Right forelimb (tissue), 1 donor: ENCODE results near the gene HBM.
"Not testable (repeated sequence)": the region's sequence is repeated elsewhere in the genome, so short reads cannot be mapped to it uniquely, and the experiment has no call there.

Experiments
- DNase-seq: peaks from one replicate; pipeline ENCODE4 v3.0.0-alpha.2; 2018

The HBM gene

DNA sequence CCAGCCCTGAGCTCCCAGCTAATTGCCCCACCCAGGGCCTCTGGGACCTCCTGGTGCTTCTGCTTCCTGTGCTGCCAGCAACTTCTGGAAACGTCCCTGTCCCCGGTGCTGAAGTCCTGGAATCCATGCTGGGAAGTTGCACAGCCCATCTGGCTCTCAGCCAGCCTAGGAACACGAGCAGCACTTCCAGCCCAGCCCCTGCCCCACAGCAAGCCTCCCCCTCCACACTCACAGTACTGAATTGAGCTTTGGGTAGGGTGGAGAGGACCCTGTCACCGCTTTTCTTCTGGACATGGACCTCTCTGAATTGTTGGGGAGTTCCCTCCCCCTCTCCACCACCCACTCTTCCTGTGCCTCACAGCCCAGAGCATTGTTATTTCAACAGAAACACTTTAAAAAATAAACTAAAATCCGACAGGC, 4.3 kb downstream of the HBM start:
- DNase-seq = not testable (repeated sequence)

DNA sequence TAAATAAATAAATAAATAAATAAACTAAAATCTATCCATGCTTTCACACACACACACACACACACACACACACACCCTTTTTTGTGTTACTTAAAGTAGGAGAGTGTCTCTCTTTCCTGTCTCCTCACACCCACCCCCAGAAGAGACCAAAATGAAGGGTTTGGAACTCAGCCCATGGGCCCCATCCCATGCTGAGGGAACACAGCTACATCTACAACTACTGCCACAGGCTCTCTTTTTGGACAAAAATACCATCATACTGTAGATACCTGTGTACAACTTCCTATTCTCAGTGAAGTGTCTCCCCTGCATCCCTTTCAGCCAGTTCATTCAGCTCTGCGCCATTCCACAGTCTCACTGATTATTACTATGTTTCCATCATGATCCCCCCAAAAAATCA, 5.0 kb downstream of the HBM start:
- no peak for DNase-seq

DNA sequence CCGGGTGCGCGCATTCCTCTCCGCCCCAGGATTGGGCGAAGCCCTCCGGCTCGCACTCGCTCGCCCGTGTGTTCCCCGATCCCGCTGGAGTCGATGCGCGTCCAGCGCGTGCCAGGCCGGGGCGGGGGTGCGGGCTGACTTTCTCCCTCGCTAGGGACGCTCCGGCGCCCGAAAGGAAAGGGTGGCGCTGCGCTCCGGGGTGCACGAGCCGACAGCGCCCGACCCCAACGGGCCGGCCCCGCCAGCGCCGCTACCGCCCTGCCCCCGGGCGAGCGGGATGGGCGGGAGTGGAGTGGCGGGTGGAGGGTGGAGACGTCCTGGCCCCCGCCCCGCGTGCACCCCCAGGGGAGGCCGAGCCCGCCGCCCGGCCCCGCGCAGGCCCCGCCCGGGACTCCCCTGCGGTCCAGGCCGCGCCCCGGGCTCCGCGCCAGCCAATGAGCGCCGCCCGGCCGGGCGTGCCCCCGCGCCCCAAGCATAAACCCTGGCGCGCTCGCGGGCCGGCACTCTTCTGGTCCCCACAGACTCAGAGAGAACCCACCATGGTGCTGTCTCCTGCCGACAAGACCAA, 6.7 kb downstream of the HBM start, which contains the start of gene HBA2:
Gene HBA2 (plus strand): TSS at position 503 of the 568 bp plus-strand sequence. CDS start 37 bp downstream, at position 540.
- DNase-seq = not testable (repeated sequence)

DNA sequence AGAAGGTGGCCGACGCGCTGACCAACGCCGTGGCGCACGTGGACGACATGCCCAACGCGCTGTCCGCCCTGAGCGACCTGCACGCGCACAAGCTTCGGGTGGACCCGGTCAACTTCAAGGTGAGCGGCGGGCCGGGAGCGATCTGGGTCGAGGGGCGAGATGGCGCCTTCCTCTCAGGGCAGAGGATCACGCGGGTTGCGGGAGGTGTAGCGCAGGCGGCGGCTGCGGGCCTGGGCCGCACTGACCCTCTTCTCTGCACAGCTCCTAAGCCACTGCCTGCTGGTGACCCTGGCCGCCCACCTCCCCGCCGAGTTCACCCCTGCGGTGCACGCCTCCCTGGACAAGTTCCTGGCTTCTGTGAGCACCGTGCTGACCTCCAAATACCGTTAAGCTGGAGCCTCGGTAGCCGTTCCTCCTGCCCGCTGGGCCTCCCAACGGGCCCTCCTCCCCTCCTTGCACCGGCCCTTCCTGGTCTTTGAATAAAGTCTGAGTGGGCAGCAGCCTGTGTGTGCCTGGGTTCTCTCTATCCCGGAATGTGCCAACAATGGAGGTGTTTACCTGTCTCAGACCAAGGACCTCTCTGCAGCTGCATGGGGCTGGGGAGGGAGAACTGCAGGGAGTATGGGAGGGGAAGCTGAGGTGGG, 7.6 kb downstream of the HBM start:
- not testable (repeated sequence) for DNase-seq

DNA sequence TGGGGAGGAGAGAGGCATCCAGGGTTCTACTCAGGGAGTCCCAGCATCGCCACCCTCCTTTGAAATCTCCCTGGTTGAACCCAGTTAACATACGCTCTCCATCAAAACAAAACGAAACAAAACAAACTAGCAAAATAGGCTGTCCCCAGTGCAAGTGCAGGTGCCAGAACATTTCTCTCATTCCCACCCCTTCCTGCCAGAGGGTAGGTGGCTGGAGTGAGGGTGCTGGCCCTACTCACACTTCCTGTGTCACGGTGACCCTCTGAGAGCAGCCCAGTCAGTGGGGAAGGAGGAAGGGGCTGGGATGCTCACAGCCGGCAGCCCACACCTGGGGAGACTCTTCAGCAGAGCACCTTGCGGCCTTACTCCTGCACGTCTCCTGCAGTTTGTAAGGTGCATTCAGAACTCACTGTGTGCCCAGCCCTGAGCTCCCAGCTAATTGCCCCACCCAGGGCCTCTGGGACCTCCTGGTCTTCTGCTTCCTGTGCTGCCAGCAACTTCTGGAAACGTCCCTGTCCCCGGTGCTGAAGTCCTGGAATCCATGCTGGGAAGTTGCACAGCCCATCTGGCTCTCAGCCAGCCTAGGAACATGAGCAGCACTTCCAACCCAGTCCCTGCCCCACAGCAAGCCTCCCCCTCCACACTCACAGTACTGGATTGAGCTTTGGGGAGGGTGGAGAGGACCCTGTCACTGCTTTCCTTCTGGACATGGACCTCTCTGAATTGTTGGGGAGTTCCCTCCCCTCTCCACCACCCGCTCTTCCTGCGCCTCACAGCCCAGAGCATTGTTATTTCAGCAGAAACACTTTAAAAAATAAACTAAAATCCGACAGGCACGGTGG, 8.4 kb downstream of the HBM start:
- not testable (repeated sequence) for DNase-seq

DNA sequence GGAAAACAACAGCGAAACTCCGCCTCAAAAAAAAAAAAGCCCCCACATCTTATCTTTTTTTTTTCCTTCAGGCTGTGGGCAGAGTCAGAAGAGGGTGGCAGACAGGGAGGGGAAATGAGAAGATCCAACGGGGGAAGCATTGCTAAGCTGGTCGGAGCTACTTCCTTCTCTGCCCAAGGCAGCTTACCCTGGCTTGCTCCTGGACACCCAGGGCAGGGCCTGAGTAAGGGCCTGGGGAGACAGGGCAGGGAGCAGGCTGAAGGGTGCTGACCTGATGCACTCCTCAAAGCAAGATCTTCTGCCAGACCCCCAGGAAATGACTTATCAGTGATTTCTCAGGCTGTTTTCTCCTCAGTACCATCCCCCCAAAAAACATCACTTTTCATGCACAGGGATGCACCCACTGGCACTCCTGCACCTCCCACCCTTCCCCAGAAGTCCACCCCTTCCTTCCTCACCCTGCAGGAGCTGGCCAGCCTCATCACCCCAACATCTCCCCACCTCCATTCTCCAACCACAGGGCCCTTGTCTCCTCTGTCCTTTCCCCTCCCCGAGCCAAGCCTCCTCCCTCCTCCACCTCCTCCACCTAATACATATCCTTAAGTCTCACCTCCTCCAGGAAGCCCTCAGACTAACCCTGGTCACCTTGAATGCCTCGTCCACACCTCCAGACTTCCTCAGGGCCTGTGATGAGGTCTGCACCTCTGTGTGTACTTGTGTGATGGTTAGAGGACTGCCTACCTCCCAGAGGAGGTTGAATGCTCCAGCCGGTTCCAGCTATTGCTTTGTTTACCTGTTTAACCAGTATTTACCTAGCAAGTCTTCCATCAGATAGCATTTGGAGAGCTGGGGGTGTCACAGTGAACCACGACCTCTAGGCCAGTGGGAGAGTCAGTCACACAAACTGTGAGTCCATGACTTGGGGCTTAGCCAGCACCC, 9.5 kb downstream of the HBM start:
- no peak for DNase-seq

DNA sequence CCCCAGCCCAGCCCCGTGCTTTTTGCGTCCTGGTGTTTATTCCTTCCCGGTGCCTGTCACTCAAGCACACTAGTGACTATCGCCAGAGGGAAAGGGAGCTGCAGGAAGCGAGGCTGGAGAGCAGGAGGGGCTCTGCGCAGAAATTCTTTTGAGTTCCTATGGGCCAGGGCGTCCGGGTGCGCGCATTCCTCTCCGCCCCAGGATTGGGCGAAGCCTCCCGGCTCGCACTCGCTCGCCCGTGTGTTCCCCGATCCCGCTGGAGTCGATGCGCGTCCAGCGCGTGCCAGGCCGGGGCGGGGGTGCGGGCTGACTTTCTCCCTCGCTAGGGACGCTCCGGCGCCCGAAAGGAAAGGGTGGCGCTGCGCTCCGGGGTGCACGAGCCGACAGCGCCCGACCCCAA, 10.2 kb downstream of the HBM start:
- DNase-seq = not testable (repeated sequence)

DNA sequence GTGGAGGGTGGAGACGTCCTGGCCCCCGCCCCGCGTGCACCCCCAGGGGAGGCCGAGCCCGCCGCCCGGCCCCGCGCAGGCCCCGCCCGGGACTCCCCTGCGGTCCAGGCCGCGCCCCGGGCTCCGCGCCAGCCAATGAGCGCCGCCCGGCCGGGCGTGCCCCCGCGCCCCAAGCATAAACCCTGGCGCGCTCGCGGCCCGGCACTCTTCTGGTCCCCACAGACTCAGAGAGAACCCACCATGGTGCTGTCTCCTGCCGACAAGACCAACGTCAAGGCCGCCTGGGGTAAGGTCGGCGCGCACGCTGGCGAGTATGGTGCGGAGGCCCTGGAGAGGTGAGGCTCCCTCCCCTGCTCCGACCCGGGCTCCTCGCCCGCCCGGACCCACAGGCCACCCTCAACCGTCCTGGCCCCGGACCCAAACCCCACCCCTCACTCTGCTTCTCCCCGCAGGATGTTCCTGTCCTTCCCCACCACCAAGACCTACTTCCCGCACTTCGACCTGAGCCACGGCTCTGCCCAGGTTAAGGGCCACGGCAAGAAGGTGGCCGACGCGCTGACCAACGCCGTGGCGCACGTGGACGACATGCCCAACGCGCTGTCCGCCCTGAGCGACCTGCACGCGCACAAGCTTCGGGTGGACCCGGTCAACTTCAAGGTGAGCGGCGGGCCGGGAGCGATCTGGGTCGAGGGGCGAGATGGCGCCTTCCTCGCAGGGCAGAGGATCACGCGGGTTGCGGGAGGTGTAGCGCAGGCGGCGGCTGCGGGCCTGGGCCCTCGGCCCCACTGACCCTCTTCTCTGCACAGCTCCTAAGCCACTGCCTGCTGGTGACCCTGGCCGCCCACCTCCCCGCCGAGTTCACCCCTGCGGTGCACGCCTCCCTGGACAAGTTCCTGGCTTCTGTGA, 11.0 kb downstream of the HBM start, which contains the start of gene HBA1:
Gene HBA1 (plus strand): TSS at position 204 of the 906 bp plus-strand sequence. CDS start 37 bp downstream, at position 241.
- DNase-seq = not testable (repeated sequence)

DNA sequence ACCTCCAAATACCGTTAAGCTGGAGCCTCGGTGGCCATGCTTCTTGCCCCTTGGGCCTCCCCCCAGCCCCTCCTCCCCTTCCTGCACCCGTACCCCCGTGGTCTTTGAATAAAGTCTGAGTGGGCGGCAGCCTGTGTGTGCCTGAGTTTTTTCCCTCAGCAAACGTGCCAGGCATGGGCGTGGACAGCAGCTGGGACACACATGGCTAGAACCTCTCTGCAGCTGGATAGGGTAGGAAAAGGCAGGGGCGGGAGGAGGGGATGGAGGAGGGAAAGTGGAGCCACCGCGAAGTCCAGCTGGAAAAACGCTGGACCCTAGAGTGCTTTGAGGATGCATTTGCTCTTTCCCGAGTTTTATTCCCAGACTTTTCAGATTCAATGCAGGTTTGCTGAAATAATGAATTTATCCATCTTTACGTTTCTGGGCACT, 11.6 kb downstream of the HBM start:
- peak; percentile 74 for DNase-seq

DNA sequence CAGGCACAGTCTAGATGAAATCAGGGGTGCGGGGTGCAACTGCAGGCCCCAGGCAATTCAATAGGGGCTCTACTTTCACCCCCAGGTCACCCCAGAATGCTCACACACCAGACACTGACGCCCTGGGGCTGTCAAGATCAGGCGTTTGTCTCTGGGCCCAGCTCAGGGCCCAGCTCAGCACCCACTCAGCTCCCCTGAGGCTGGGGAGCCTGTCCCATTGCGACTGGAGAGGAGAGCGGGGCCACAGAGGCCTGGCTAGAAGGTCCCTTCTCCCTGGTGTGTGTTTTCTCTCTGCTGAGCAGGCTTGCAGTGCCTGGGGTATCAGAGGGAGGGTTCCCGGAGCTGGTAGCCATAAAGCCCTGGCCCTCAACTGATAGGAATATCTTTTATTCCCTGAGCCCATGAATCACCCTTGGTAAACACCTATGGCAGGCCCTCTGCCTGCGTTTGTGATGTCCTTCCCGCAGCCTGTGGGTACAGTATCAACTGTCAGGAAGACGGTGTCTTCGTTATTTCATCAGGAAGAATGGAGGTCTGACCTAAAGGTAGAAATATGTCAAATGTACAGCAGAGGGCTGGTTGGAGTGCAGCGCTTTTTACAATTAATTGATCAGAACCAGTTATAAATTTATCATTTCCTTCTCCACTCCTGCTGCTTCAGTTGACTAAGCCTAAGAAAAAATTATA, 12.3 kb downstream of the HBM start:
- no peak for DNase-seq

DNA sequence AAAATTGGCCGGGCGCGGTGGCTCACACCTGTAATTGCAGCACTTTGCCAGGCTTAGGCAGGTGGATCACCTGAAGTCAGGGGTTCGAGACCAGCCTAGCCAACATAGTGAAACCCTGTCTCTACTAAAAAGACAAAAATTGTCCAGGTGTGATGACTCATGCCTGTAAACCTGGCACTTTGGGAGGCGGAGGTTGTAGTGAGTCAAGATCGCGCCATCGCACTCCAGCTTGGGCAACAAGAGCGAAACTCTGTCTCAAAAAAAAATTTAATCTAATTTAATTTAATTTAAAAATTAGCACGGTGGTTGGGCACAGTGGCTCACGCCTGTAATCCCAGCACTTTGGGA, 12.9 kb downstream of the HBM start:
- no peak for DNase-seq

DNA sequence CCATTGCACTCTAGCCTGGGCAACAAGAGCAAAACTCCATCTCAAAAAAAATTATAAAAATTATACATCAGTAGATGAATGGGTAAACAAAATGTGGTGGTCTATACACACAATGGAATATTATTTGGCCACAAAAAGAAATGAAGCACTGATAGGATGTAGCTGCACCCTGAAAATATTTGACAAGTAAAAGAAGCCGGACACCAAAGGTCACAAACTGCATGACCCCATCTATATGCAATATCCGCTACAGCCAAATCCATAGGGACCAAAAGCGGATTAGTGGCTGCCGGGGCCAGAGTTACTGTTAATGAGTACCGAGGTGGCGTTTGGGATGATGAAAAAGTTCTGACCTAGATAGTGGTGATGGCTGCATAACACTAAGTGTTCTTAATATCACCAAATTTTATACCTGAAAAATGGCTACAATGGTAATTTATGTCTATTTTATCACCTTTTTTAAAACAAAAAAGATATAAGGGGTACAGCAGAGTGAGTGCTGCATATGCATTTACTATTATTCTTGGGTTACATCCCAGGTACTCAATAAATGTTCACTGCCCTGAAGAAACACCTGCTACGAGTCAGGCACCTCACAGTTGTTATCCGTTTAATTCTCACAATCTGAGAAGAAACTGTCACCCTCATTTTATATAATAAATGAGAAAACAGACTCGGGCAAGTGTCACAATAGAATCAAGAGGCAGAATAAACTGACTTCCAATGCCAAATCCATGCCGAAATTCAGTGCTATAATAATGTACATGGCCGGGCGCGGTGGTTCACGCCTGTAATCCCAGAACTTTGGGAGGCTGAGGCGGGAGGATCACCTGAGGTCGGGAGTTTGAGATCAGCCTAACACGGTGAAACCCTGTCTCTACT, 13.7 kb downstream of the HBM start:
- no peak for DNase-seq

DNA sequence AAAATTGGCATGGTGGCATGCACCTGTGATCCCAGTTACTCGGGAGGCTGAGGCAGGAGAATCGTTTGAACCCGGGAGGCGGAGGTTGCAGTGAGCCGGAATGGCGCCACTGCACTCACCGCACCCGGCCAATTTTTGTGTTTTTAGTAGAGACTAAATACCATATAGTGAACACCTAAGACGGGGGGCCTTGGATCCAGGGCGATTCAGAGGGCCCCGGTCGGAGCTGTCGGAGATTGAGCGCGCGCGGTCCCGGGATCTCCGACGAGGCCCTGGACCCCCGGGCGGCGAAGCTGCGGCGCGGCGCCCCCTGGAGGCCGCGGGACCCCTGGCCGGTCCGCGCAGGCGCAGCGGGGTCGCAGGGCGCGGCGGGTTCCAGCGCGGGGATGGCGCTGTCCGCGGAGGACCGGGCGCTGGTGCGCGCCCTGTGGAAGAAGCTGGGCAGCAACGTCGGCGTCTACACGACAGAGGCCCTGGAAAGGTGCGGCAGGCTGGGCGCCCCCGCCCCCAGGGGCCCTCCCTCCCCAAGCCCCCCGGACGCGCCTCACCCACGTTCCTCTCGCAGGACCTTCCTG, 14.4 kb downstream of the HBM start, which contains the start of gene HBQ1:
Gene HBQ1 (plus strand): TSS at position 359 of the 575 bp plus-strand sequence. CDS start 28 bp downstream, at position 387.
- DNase-seq = peak; percentile 63

DNA sequence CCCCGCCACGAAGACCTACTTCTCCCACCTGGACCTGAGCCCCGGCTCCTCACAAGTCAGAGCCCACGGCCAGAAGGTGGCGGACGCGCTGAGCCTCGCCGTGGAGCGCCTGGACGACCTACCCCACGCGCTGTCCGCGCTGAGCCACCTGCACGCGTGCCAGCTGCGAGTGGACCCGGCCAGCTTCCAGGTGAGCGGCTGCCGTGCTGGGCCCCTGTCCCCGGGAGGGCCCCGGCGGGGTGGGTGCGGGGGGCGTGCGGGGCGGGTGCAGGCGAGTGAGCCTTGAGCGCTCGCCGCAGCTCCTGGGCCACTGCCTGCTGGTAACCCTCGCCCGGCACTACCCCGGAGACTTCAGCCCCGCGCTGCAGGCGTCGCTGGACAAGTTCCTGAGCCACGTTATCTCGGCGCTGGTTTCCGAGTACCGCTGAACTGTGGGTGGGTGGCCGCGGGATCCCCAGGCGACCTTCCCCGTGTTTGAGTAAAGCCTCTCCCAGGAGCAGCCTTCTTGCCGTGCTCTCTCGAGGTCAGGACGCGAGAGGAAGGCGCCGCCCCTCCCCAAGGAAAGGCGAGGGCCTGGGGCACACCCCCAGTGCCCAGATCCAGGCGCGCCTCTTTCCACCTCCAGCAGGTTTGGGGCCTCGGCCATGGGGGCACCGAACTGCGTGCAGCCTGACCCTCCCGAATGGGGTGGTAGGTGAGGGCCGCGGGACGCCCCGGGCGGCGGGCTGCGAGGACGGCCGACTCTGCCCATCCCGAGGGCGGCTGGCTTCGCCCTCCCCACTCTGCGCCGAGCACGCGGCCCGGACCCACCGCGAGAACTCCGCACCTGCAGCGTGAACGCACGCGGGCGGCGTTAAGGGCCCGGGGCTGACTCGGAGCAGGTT, 15.1 kb downstream of the HBM start:
- DNase-seq = peak; percentile 64

DNA sequence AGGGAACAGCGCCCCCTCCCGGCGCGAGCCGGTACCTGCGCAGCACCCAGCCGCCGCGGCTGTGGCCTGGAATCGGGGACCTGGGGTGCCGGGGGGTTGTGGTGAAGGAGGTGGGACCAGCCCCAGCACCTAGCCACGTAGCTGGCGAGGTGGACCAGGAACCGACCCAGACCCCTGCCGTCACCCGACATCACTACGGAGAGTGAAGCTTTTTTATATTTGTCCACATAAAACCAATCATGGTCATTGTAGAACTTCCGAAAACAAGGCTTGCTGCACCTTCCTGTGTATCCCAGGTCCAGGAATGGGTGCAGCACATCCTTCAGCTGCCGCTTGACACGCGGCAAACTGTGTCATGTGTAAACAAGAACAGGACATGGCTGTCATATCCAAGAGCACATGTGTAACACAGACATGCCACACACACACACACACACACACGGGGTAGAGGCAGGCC, 15.8 kb downstream of the HBM start:
- DNase-seq = peak; percentile 87

DNA sequence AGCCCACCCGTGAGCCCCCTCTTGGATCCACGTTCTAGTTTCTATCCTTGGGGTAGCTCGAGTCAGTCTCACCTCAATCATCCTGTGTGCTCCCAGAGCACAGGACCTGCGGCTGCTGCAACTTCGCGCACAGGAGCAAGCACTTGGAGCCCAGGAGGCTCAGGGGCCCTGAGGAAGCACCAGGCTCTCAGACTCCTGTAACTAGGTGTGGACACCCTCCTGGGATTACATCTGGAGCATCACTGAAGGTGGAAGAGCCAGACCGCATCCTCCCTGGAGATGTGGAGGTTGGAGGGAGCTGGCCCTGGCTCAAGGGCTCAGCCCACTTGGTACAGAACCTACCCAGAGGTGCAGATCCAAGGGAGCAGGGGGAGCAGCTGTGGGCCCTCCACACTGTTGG, 17.2 kb downstream of the HBM start:
- no peak for DNase-seq

DNA sequence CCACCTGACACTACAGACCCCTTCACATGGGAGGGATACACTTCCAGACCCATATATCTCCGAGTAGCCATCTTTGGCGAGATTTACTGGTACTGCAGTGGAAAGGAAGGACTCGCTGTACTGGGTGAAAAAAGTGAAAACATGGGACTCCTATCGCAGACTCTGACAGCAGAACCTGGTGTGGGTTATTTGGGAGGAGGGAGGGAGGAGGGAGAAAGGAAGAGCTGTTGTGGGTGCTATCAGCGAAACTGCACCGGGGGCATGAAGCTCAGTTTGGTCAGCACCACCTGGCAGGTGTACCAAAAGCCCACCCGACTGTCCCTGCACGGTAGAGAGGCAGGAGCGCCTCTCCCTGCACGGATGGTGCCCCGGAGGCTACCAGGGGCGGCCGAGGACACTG, 19.4 kb downstream of the HBM start:
- DNase-seq = no peak

DNA sequence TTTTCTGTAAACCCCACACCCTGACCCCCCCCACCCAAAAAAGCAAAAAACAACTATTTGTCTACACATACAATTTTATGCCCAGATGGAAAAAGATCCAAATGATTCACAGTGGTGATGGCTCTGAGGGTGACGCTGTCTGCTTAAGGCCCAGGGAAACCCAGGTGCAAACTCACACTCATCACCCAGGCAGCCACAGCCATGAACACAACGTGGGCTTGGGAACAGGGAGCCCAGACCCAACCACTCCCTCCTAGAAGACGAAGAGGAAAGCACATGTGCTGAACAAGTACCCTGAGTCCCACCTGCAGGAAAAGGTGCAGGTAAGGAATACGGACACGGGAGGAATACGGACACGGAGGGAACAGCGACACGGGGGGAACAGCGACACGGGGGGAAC, 19.9 kb downstream of the HBM start:
- no peak for DNase-seq
